Measurements from ENCODE around the gene SAMD8. TPM values are rescaled to one million over a fixed set of nuclear protein-coding genes. Genes with fewer than 3 reads are reported as not detected.
"Not testable (repeated sequence)": the region's sequence is repeated elsewhere in the genome, so short reads cannot be mapped to it uniquely, and the experiment has no call there.

SAMD8 gene
- total and polyA plus RNA-seq, 4 experiments from 2014 or later = 6.9 to 20.6 (median 14.3) TPM

- no peak overlapping the region for H3K27ac ChIP-seq (ENCODE audit: low read depth, low read length)
- H3K36me3 Mint-ChIP-seq = no peaks in the 10 kb centered on the region
- H3K9me3 ChIP-seq (ENCODE audit: control insufficient read depth in 1 of 2, low read length in 2 of 2) = no peaks in the 10 kb centered on the region
- intact Hi-C loops (cut with micrococcal nuclease) = no loop called here
- no peaks in the 10 kb centered on the region for H3K27me3 Mint-ChIP-seq
- ChIA-PET CTCF (ENCODE audit: partially characterized antibody) (interaction anchor here (1.5 kb wide), 1 partner anchor 14 kb away, joined by 4 read pairs; no protein-coding TSS in a partner anchor), POLR2A (ENCODE audit: partially characterized antibody) (interaction anchor here (2.6 kb wide), 1 partner anchor 8 kb away, joined by 15 read pairs; the partner anchor contains the start of gene VDAC2)
- no peak overlapping the region for H3K4me3 ChIP-seq (ENCODE audit: low read length in 2 of 2)
- H3K4me1 ChIP-seq (ENCODE audit: insufficient read depth, low read length) = no peaks in the 10 kb centered on the region
- no peak overlapping the region for H3K4me3 Mint-ChIP-seq
- H3K36me3 ChIP-seq (ENCODE audit: insufficient read depth, low read length) = no peaks in the 10 kb centered on the region
- H3K4me1 Mint-ChIP-seq = no peaks in the 10 kb centered on the region
- DNase-seq = no peak
- H3K27me3 ChIP-seq (ENCODE audit: insufficient read depth, low read length) = no peaks in the 10 kb centered on the region
- H3K27ac Mint-ChIP-seq = peak overlapping the region in 1 of 7 donors; percentile 23
- no peaks in the 10 kb centered on the region for H3K9me3 Mint-ChIP-seq
Measured at GRCh38 chr10:75201793-75202307, 90.4 kb downstream of the SAMD8 start.

- Mint-ChIP-seq H3K4me1 (no peaks in the 10 kb centered on the region), H3K4me3 (no peak overlapping the region), H3K9me3 (no peaks in the 10 kb centered on the region), H3K36me3 (no peaks in the 10 kb centered on the region), H3K27ac (peak overlapping the region in 1 of 7 donors; percentile 72), H3K27me3 (no peaks in the 10 kb centered on the region)
- intact Hi-C loops (cut with micrococcal nuclease) = no loop called here
- ChIA-PET POLR2A (ENCODE audit: partially characterized antibody) (no interaction called here), CTCF (ENCODE audit: partially characterized antibody) (no interaction called here)
- Histone ChIP-seq H3K4me3 (ENCODE audit: low read length in 2 of 2) (no peak overlapping the region), H3K27me3 (ENCODE audit: insufficient read depth, low read length) (no peaks in the 10 kb centered on the region), H3K27ac (ENCODE audit: low read depth, low read length) (no peak overlapping the region), H3K9me3 (ENCODE audit: control insufficient read depth in 1 of 2, low read length in 2 of 2) (no peaks in the 10 kb centered on the region), H3K4me1 (ENCODE audit: insufficient read depth, low read length) (no peaks in the 10 kb centered on the region), H3K36me3 (ENCODE audit: insufficient read depth, low read length) (no peaks in the 10 kb centered on the region)
- DNase-seq = no peak
Measured at GRCh38 chr10:75202321-75203045, 91.0 kb downstream of the SAMD8 start.

GRCh38 chr10:75203046-75203620, 91.7 kb downstream of the SAMD8 start:
- H3K4me1 Mint-ChIP-seq; H3K9me3 ChIP-seq (ENCODE audit: control insufficient read depth in 1 of 2, low read length in 2 of 2); H3K9me3 Mint-ChIP-seq; H3K36me3 ChIP-seq (ENCODE audit: insufficient read depth, low read length); H3K4me1 ChIP-seq (ENCODE audit: insufficient read depth, low read length); H3K27ac ChIP-seq (ENCODE audit: low read depth, low read length); DNase-seq; H3K36me3 Mint-ChIP-seq; H3K27me3 ChIP-seq (ENCODE audit: insufficient read depth, low read length); H3K27me3 Mint-ChIP-seq; H3K4me3 Mint-ChIP-seq; H3K4me3 ChIP-seq (ENCODE audit: low read length in 2 of 2); intact Hi-C loops (cut with micrococcal nuclease): not testable (repeated sequence)
- POLR2A ChIA-PET (ENCODE audit: partially characterized antibody) = interaction anchor here (1.0 kb wide), 1 partner anchor 13 kb away, joined by 3 read pairs; no protein-coding TSS in a partner anchor
- peak overlapping the region in 2 of 7 donors; percentile 72 to 82 for H3K27ac Mint-ChIP-seq
- CTCF ChIA-PET (ENCODE audit: partially characterized antibody) = interaction anchor here (10.5 kb wide), 1 partner anchor 15 kb away, joined by 115 read pairs; no protein-coding TSS in a partner anchor

GRCh38 chr10:75203724-75204123, 92.3 kb downstream of the SAMD8 start:
- ChIA-PET CTCF (ENCODE audit: partially characterized antibody) (interaction anchor here (10.5 kb wide), 1 partner anchor 15 kb away, joined by 115 read pairs; no protein-coding TSS in a partner anchor), POLR2A (ENCODE audit: partially characterized antibody) (interaction anchor here (1.0 kb wide), 1 partner anchor 13 kb away, joined by 3 read pairs; no protein-coding TSS in a partner anchor)
- no peak overlapping the region for H3K4me3 Mint-ChIP-seq
- Histone ChIP-seq H3K4me3 (ENCODE audit: low read length in 2 of 2) (no peak overlapping the region), H3K4me1 (ENCODE audit: insufficient read depth, low read length) (no peaks in the 10 kb centered on the region), H3K36me3 (ENCODE audit: insufficient read depth, low read length) (no peaks in the 10 kb centered on the region), H3K27ac (ENCODE audit: low read depth, low read length) (no peak overlapping the region), H3K27me3 (ENCODE audit: insufficient read depth, low read length) (no peaks in the 10 kb centered on the region), H3K9me3 (ENCODE audit: control insufficient read depth in 1 of 2, low read length in 2 of 2) (no peaks in the 10 kb centered on the region)
- H3K27ac Mint-ChIP-seq = peak overlapping the region in 1 of 7 donors; percentile 47
- DNase-seq = no peak
- H3K9me3 Mint-ChIP-seq = no peaks in the 10 kb centered on the region
- intact Hi-C loops (cut with micrococcal nuclease) = no loop called here
- H3K36me3 Mint-ChIP-seq = no peaks in the 10 kb centered on the region
- H3K4me1 Mint-ChIP-seq = no peaks in the 10 kb centered on the region
- H3K27me3 Mint-ChIP-seq = no peaks in the 10 kb centered on the region

- H3K9me3 ChIP-seq (ENCODE audit: control insufficient read depth in 1 of 2, low read length in 2 of 2) = no peaks in the 10 kb centered on the region
- ChIA-PET POLR2A (ENCODE audit: partially characterized antibody) (interaction anchor here (14.2 kb wide), 1 partner anchor 24 kb away, joined by 284 read pairs; the partner anchor contains the start of gene COMTD1), CTCF (ENCODE audit: partially characterized antibody) (interaction anchor here (0.8 to 10.5 kb wide), 3 partner anchors 18 to 29 kb away, joined by 3 to 115 read pairs (median 20); partner anchors contain the start of gene COMTD1)
- no peak overlapping the region for H3K27ac ChIP-seq (ENCODE audit: low read depth, low read length)
- no peaks in the 10 kb centered on the region for H3K27me3 Mint-ChIP-seq
- peaks cover 0 to 3% of the 10 kb centered on the region in 2 donors for H3K36me3 Mint-ChIP-seq
- intact Hi-C loops (cut with micrococcal nuclease) = no loop called here
- DNase-seq = no peak
- H3K4me3 ChIP-seq (ENCODE audit: low read length in 2 of 2) = no peak overlapping the region
- no peak overlapping the region for H3K4me3 Mint-ChIP-seq
- peaks cover 7% of the 10 kb centered on the region for H3K4me1 ChIP-seq (ENCODE audit: insufficient read depth, low read length)
- no peaks in the 10 kb centered on the region for H3K27me3 ChIP-seq (ENCODE audit: insufficient read depth, low read length)
- peaks cover 0 to 2% (median 0%) of the 10 kb centered on the region in 8 donors for H3K9me3 Mint-ChIP-seq
- no peaks in the 10 kb centered on the region for H3K36me3 ChIP-seq (ENCODE audit: insufficient read depth, low read length)
- H3K4me1 Mint-ChIP-seq = peaks cover 3 to 7% (median 4%) of the 10 kb centered on the region in 4 donors
- peak overlapping the region in 1 of 7 donors; percentile 46 for H3K27ac Mint-ChIP-seq
Measured at GRCh38 chr10:75205908-75206307, 94.5 kb downstream of the SAMD8 start.

GRCh38 chr10:75206638-75207037, 95.2 kb downstream of the SAMD8 start:
- POLR2A ChIA-PET (ENCODE audit: partially characterized antibody) = interaction anchor here (0.6 to 14.2 kb wide), 3 partner anchors 9 to 23 kb away, joined by 3 to 284 read pairs (median 3); partner anchors contain the start of gene COMTD1
- H3K4me3 ChIP-seq (ENCODE audit: low read length in 2 of 2); H3K27me3 Mint-ChIP-seq; H3K4me3 Mint-ChIP-seq; intact Hi-C loops (cut with micrococcal nuclease); H3K36me3 ChIP-seq (ENCODE audit: insufficient read depth, low read length); H3K9me3 Mint-ChIP-seq; H3K27ac ChIP-seq (ENCODE audit: low read depth, low read length); H3K9me3 ChIP-seq (ENCODE audit: control insufficient read depth in 1 of 2, low read length in 2 of 2); H3K27me3 ChIP-seq (ENCODE audit: insufficient read depth, low read length); H3K27ac Mint-ChIP-seq; DNase-seq: not testable (repeated sequence)
- H3K4me1 ChIP-seq (ENCODE audit: insufficient read depth, low read length) = peaks cover 11% of the 10 kb centered on the region
- CTCF ChIA-PET (ENCODE audit: partially characterized antibody) = interaction anchor here (0.8 to 10.5 kb wide), 4 partner anchors 18 to 28 kb away, joined by 3 to 115 read pairs (median 12); partner anchors contain the start of gene COMTD1
- H3K4me1 Mint-ChIP-seq = peaks cover 7 to 13% (median 9%) of the 10 kb centered on the region in 4 donors
- H3K36me3 Mint-ChIP-seq = peaks cover 4 to 10% of the 10 kb centered on the region in 2 donors

Data from CD4-positive, alpha-beta memory T cell (primary cell).